ENCODE data around the gene PTGES.
A peak's percentile ranks its signal among the peaks of the same experiment; 100 is the strongest.
"Not testable (repeated sequence)": the region's sequence is repeated elsewhere in the genome, so short reads cannot be mapped to it uniquely, and the experiment has no call there.

The PTGES gene

GRCh38 chr9:129785866-129786265 lies 33.0 kb upstream of the PTGES start:
- TF ChIP-seq, protein P1, sequence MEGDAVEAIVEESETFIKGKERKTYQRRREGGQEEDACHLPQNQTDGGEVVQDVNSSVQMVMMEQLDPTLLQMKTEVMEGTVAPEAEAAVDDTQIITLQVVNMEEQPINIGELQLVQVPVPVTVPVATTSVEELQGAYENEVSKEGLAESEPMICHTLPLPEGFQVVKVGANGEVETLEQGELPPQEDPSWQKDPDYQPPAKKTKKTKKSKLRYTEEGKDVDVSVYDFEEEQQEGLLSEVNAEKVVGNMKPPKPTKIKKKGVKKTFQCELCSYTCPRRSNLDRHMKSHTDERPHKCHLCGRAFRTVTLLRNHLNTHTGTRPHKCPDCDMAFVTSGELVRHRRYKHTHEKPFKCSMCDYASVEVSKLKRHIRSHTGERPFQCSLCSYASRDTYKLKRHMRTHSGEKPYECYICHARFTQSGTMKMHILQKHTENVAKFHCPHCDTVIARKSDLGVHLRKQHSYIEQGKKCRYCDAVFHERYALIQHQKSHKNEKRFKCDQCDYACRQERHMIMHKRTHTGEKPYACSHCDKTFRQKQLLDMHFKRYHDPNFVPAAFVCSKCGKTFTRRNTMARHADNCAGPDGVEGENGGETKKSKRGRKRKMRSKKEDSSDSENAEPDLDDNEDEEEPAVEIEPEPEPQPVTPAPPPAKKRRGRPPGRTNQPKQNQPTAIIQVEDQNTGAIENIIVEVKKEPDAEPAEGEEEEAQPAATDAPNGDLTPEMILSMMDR (conservative IDR thresholded peaks at IDR 0.05; ENCODE audit: low read depth) = no peak
- POLR2A ChIA-PET (ENCODE audit: low non-redundant PET) = interaction anchor here (0.5 kb wide), 1 partner anchor 52 kb away, joined by 5 read pairs; no protein-coding TSS in a partner anchor

GRCh38 chr9:129784970-129785369 lies 32.1 kb upstream of the PTGES start:
- DNase-seq (ENCODE audit: low spot score); H3K27ac ChIP-seq; POLR2A ChIA-PET (ENCODE audit: low non-redundant PET): not testable (repeated sequence)
- CTCF ChIA-PET = interaction anchor here (0.6 to 6.5 kb wide), 4 partner anchors 27 to 66 kb away, joined by 3 to 93 read pairs (median 4); no protein-coding TSS in a partner anchor

More at GRCh38 chr9:129785866-129786265, 33.0 kb upstream of the PTGES start:
- no peak overlapping the region for H3K27ac ChIP-seq
- CTCF ChIA-PET = interaction anchor here (0.6 to 6.5 kb wide), 4 partner anchors 29 to 61 kb away, joined by 4 to 93 read pairs (median 5); no protein-coding TSS in a partner anchor
- no peak for DNase-seq (ENCODE audit: low spot score)

DNA sequence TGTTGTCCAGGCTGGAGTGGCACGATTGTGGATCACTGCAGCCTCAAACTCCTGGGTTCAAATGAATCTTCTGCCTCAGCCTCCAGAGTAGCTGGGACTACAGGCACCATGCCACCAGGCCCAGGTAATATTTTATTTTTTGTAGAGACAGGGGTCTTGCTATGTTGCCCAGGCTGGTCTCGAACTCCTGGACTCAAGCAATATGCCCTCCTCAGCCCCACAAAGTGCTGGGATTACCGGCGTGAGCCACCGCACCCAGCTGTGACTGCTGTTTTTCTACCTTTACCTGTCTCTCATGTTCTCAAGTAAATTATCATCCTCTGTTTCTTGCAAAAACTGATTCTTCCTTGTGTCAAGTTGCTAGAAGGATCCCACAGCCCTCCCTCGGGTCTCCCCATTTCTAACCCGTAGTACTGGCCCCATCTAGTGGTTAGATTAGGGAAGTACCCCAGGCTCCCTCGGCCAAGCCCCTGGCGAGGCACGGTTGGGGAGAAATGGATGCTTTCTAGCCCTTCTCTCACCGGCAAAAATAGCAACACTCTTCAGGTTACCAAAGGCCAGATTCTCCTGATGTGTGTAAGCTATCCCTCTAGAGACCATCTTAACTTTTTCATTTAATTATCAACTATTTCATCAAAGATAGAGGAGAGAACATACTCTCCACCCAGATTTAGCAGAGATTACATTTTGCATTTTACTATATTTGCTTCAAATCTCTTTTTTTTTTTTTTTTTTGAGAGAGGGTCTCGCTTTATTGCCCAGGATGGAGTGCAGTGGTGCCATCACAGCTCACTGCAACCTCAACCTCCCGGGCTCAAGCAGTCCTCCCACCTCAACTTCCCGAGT lies 30.9 kb upstream of the PTGES start:
- no peak overlapping the region for H3K27ac ChIP-seq
- peak; percentile 97 for DNase-seq (ENCODE audit: low spot score)
- ChIA-PET POLR2A (ENCODE audit: low non-redundant PET) (no interaction called here), CTCF (interaction anchor here (0.5 to 6.5 kb wide), 13 partner anchors 8 to 874 kb away, joined by 3 to 93 read pairs (median 4); no protein-coding TSS in a partner anchor)
- TF ChIP-seq, protein P1 (conservative IDR thresholded peaks at IDR 0.05; ENCODE audit: low read depth) = peak; percentile 99

DNA sequence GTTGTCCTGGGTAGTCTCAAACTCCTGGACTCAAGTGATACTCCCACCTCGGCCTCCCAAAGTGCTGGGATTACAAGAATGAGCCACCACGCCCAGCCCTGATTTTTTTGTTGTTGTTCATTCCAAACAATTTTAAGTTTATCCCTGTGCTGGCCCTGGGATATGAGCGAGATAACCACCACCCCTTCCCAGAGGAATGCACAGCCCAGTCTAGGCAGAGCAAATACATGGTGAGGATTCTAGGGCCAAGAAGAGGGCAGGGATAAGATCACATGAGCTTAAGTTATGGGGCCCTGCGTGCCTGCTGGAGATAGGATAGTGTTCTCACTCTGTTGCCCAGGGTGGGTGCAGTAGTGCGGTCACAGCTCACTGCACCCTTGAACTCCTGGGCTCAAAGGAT lies 29.1 kb upstream of the PTGES start:
- DNase-seq (ENCODE audit: low spot score) = no peak
- POLR2A ChIA-PET (ENCODE audit: low non-redundant PET) = no interaction called here
- TF ChIP-seq, protein P1 (conservative IDR thresholded peaks at IDR 0.05; ENCODE audit: low read depth) = no peak
- CTCF ChIA-PET = interaction anchor here (0.6 to 6.5 kb wide), 6 partner anchors 8 to 108 kb away, joined by 3 to 93 read pairs (median 4); no protein-coding TSS in a partner anchor
- H3K27ac ChIP-seq = no peak overlapping the region

- DNase-seq (ENCODE audit: low spot score) = no peak
- CTCF ChIA-PET = interaction anchor here (0.6 to 6.5 kb wide), 5 partner anchors 9 to 55 kb away, joined by 3 to 93 read pairs (median 6); no protein-coding TSS in a partner anchor
- no peak overlapping the region for H3K27ac ChIP-seq
- TF ChIP-seq, protein P1 (conservative IDR thresholded peaks at IDR 0.05; ENCODE audit: low read depth) = no peak
- POLR2A ChIA-PET (ENCODE audit: low non-redundant PET) = no interaction called here
Measured at GRCh38 chr9:129781131-129781530, 28.3 kb upstream of the PTGES start.

DNA sequence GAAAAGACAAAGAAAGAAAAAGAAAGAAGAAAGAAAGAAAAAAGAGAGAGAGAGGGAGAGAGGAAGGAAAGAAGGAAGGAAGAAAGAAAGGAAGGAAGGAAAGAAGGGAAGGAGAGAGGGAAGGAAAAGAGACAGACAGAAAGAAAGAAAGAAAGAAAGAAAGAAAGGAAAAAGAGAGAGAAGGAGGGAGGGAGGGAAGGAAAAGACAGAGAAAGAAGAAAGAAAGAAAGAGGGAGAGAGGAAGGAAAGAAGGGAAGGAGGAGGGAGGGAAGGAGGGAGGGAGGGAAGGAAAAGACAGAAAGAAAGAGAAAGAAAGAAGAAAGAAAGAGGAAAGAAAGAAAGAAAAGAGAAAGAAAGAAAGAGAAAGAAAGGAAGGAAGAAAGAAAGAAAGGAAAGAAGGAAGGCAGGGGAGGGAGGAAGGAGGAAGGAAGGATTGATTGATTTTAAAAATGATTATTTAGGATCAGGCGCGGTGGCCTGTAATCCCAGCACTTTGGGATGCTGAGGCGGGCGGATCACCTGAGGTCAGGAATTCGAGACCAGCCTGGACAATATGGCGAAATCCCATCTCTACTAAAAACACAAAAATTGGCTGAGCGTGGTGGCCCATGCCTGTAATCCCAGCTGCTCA lies 26.8 kb upstream of the PTGES start:
- POLR2A ChIA-PET (ENCODE audit: low non-redundant PET) = no interaction called here
- CTCF ChIA-PET = interaction anchor here (0.6 to 4.7 kb wide), 2 partner anchors 53 to 141 kb away, joined by 3 to 43 read pairs; no protein-coding TSS in a partner anchor
- TF ChIP-seq, protein P1 (conservative IDR thresholded peaks at IDR 0.05; ENCODE audit: low read depth) = no peak

More for the DNA sequence above, 26.8 kb upstream of the PTGES start:
- H3K27ac ChIP-seq = no peak overlapping the region
- no peak for DNase-seq (ENCODE audit: low spot score)
